Testis (tissue), 3 donors: ENCODE data around the gene ORC1. TPM values are rescaled to one million over a fixed set of nuclear protein-coding genes. Genes with fewer than 3 reads are reported as not detected.

Experiments
- DNase-seq: peaks from one replicate; pipeline ENCODE4 v3.0.0-alpha.2; 2019
- H3K27ac ChIP-seq, 2 donors: fragments of 200-600 bp; sonication (generic); one replicate each; pipeline ENCODE4 v1.5.1; 2019
- H3K27me3 ChIP-seq: fragments of 200-600 bp; sonication (generic); one replicate; pipeline ENCODE4 v1.5.1; 2019
- H3K36me3 ChIP-seq: fragments of 200-600 bp; sonication (generic); one replicate; pipeline ENCODE4 v1.5.1; 2017; ENCODE audit warnings: low read depth; ENCODE audit errors: missing control alignments
- H3K4me1 ChIP-seq: fragments of 200-600 bp; sonication (generic); one replicate; pipeline ENCODE4 v1.5.1; 2019
- H3K4me3 ChIP-seq, 2 donors: fragments of 200-600 bp; sonication (generic); one replicate each; pipeline ENCODE4 v1.5.1; 2017 to 2019
- H3K9me3 ChIP-seq: fragments of 200-600 bp; sonication (generic); one replicate; pipeline ENCODE4 v1.5.1; 2017
- CTCF ChIP-seq, 3 experiments: fragments of 450-650 bp in 2 of 3; fragments of 200-600 bp in 1 of 3; sonication (generic) in 1 of 3; IDR thresholded peaks; one replicate each; pipeline ENCODE4 v1.5.1; 2016 to 2019; ENCODE audit warnings: antibody characterized with exemption in 3 of 3, mild to moderate bottlenecking in 2 of 3, moderate library complexity in 1 of 3
- POLR2A ChIP-seq: fragments of 450-650 bp; IDR thresholded peaks from one replicate; pipeline ENCODE4 v1.6.1; 2017; ENCODE audit warnings: antibody characterized with exemption, mild to moderate bottlenecking, moderate library complexity
- WGBS, 2 donors: methylation state at CpG; one replicate each; pipeline ENCODE4 v1.1.5; 2018; 5-methylcytosine and 5-hydroxymethylcytosine counted together
- intact Hi-C: fragments of 100-400 bp; cut with DNase I; formaldehyde crosslinking; loops from one replicate; pipeline ENCODE4 v1.15.1; 2023; ENCODE audit warnings: low total_unique reads
- polyA plus RNA-seq: library from polyadenylated mRNA; stranded (reverse); fragments of 350-450 nt; fragmentation: Illumina TruSeq; extraction: RNeasy Lipid Tissue Mini Kit (QIAGEN cat#74804); gene quantifications from one replicate; pipeline ENCODE4 v1.2.3, GENCODE V29; 2014; ENCODE audit warnings: low read depth, low replicate concordance; ENCODE audit not compliant: insufficient read depth
- total RNA-seq, 2 donors: library from RNA; depleted of rRNA; stranded (reverse); fragments of >200 nt; gene quantifications; one replicate each; pipeline ENCODE4 v1.2.3, GENCODE V29; 2016

Gene ORC1
- total and polyA plus RNA-seq, 3 donors from 2014 or later, result 5.7 to 6.9 (median 6.4) TPM

- no peak overlapping the region for H3K27ac ChIP-seq
- WGBS, 2 donors, result 88% methylated on average over 2 of the region's 2 CpGs
- TF ChIP-seq POLR2A (no peak), CTCF (IDR thresholded peaks at IDR 0.05) (no peak)
- no peak for DNase-seq
- intact Hi-C loops, result no loop called here
- H3K4me3 ChIP-seq, result no peak overlapping the region
- no peaks in the 10 kb centered on the region for H3K9me3 ChIP-seq
- no peaks in the 10 kb centered on the region for H3K27me3 ChIP-seq
- no peaks in the 10 kb centered on the region for H3K4me1 ChIP-seq
- no peaks in the 10 kb centered on the region for H3K36me3 ChIP-seq
These were observed 66.8 kb downstream of the ORC1 start for GRCh38 chr1:52337439-52337838.

- no peak for DNase-seq
- no peaks in the 10 kb centered on the region for H3K4me1 ChIP-seq
- H3K4me3 ChIP-seq, result no peak overlapping the region
- no peak overlapping the region for H3K27ac ChIP-seq
- no peaks in the 10 kb centered on the region for H3K27me3 ChIP-seq
- H3K36me3 ChIP-seq, result no peaks in the 10 kb centered on the region
- H3K9me3 ChIP-seq, result no peaks in the 10 kb centered on the region
- intact Hi-C loops, result no loop called here
- no peak for TF ChIP-seq CTCF (IDR thresholded peaks at IDR 0.05)
- no peak for TF ChIP-seq POLR2A
- 83 to 93% methylated on average over 3 of the region's 3 CpGs for WGBS, 2 donors
These were observed 69.2 kb downstream of the ORC1 start for GRCh38 chr1:52334906-52335528.

GRCh38 chr1:52332411-52332810 is 71.8 kb downstream of the ORC1 start:
- Histone ChIP-seq H3K4me1 (no peaks in the 10 kb centered on the region), H3K27ac (no peak overlapping the region), H3K4me3 (no peak overlapping the region), H3K36me3 (no peaks in the 10 kb centered on the region), H3K9me3 (no peaks in the 10 kb centered on the region), H3K27me3 (no peaks in the 10 kb centered on the region)
- TF ChIP-seq CTCF (IDR thresholded peaks at IDR 0.05) (no peak), POLR2A (no peak)
- no peak for DNase-seq
- WGBS, 2 donors, result 84 to 88% methylated on average over 1 of the region's 1 CpG
- intact Hi-C loops, result no loop called here

- DNase-seq, result no peak
- WGBS, 2 donors, result 95 to 96% methylated on average over 1 of the region's 1 CpG
- H3K4me3 ChIP-seq, result no peak overlapping the region
- H3K4me1 ChIP-seq, result no peaks in the 10 kb centered on the region
- TF ChIP-seq CTCF (IDR thresholded peaks at IDR 0.05), result no peak
- TF ChIP-seq POLR2A, result no peak
- no peak overlapping the region for H3K27ac ChIP-seq
- no peaks in the 10 kb centered on the region for H3K36me3 ChIP-seq
- no peaks in the 10 kb centered on the region for H3K9me3 ChIP-seq
- H3K27me3 ChIP-seq, result no peaks in the 10 kb centered on the region
- intact Hi-C loops, result no loop called here
These were observed 75.6 kb downstream of the ORC1 start for GRCh38 chr1:52328615-52329014.

- WGBS, 2 donors, result 72 to 88% methylated on average over 5 of the region's 5 CpGs
- H3K4me3 ChIP-seq, result no peak overlapping the region
- no peak overlapping the region for H3K27ac ChIP-seq
- H3K9me3 ChIP-seq, result no peaks in the 10 kb centered on the region
- no peaks in the 10 kb centered on the region for H3K27me3 ChIP-seq
- H3K36me3 ChIP-seq, result no peaks in the 10 kb centered on the region
- intact Hi-C loops, result no loop called here
- no peak for TF ChIP-seq CTCF (IDR thresholded peaks at IDR 0.05)
- no peak for TF ChIP-seq POLR2A
- DNase-seq, result no peak
- no peaks in the 10 kb centered on the region for H3K4me1 ChIP-seq
These were observed 78.4 kb downstream of the ORC1 start for GRCh38 chr1:52325786-52326185.
